B cell (primary cell): ENCODE measurements around the gene TOLLIP. TPM values are rescaled to one million over a fixed set of nuclear protein-coding genes. Genes with fewer than 3 reads are reported as not detected.

Source experiments
- ATAC-seq: fragments of 200-7000 bp; cut with Tn5 transposase; one replicate; pipeline ENCODE4 v1.10.0; 2021; ENCODE audit warnings: low read depth, mild to moderate bottlenecking, moderate number of reproducible peaks, moderate library complexity
- CTCF ChIA-PET: fragments of 350-600 bp; sonication (Branson Sonifier 250); formaldehyde crosslinking; loops from one replicate; lab custom pipeline; 2021; ENCODE audit warnings: antibody characterized with exemption, inconsistent platforms; lab: Charles Lee
- POLR2A ChIA-PET: fragments of 350-600 bp; sonication (Branson Sonifier 250); formaldehyde crosslinking; loops from one replicate; lab custom pipeline; 2021; ENCODE audit warnings: antibody characterized with exemption; lab: Charles Lee
- DNase-seq: peaks from one replicate; pipeline ENCODE4 v3.0.0; 2013
- H2AFZ ChIP-seq: 2 replicates; pipeline ENCODE4 v1.6.1; 2012; ENCODE audit warnings: mild to moderate bottlenecking, low read depth, low read length; ENCODE audit not compliant: insufficient read depth, poor library complexity, severe bottlenecking
- H3K27ac ChIP-seq, 2 donors: 1 replicate in 1 of 2; 2 replicates in 1 of 2; pipeline ENCODE4 v1.5.1; 2012 to 2013; ENCODE audit warnings: low read length in 2 of 2, mild to moderate bottlenecking in 2 of 2, moderate library complexity in 1 of 2
- H3K27me3 ChIP-seq, 4 experiments: fragments of 200-600 bp in 1 of 4; sonication (generic) in 1 of 4; replicated peaks in 1 of 4; 1 replicate in 2 of 4; 2 replicates in 2 of 4; pipeline versions ENCODE4 v1.6.1 to v1.7.0; 2013 to 2016; ENCODE audit warnings: low read length in 3 of 4, mild to moderate bottlenecking in 2 of 4, mixed read lengths in 1 of 4, moderate library complexity in 1 of 4; ENCODE audit not compliant: insufficient read depth in 4 of 4, control insufficient read depth in 3 of 4; ENCODE audit errors: control extremely low read depth in 1 of 4
- H3K36me3 ChIP-seq, 2 experiments: replicated peaks in 1 of 2; 1 replicate in 1 of 2; 2 replicates in 1 of 2; pipeline versions ENCODE4 v1.6.1 to v1.7.1; 2013; ENCODE audit warnings: low read length in 1 of 2; ENCODE audit not compliant: insufficient read depth in 2 of 2, control insufficient read depth in 1 of 2; ENCODE audit errors: control extremely low read depth in 1 of 2, extremely low read depth in 1 of 2
- H3K4me1 ChIP-seq, 2 donors: fragments of 200-600 bp in 1 of 2; sonication (generic) in 1 of 2; 1 replicate in 1 of 2; 2 replicates in 1 of 2; pipeline versions ENCODE4 v1.5.1 to v1.6.1; 2013 to 2017; ENCODE audit warnings: low read length in 2 of 2; ENCODE audit not compliant: control insufficient read depth in 2 of 2, insufficient read depth in 2 of 2
- H3K4me2 ChIP-seq: replicated peaks from 2 replicates; pipeline ENCODE3; 2012; ENCODE audit warnings: mild to moderate bottlenecking, low read depth, low read length; ENCODE audit not compliant: poor library complexity, severe bottlenecking
- H3K4me3 ChIP-seq, 5 experiments: fragments of 200-600 bp in 1 of 5; sonication (generic) in 1 of 5; 1 replicate in 3 of 5; 2 replicates in 2 of 5; pipeline versions ENCODE4 v1.5.1 to v1.7.0; 2011 to 2016; ENCODE audit warnings: low read length in 4 of 5, mild to moderate bottlenecking in 4 of 5, low read depth in 2 of 5, control low read depth in 1 of 5, moderate library complexity in 1 of 5; ENCODE audit not compliant: insufficient read depth in 1 of 5; ENCODE audit errors: control extremely low read depth in 1 of 5, extremely low read depth in 1 of 5
- H3K79me2 ChIP-seq: fragments of 200-600 bp; sonication (generic); one replicate; pipeline ENCODE4 v1.6.0; 2016; ENCODE audit warnings: low read length; ENCODE audit not compliant: control insufficient read depth, insufficient read depth
- H3K9ac ChIP-seq: fragments of 200-600 bp; sonication (generic); 2 replicates; pipeline ENCODE4 v1.6.1; 2017; ENCODE audit warnings: mild to moderate bottlenecking, low read length, moderate library complexity
- H3K9me3 ChIP-seq, 3 donors: one replicate each; pipeline versions ENCODE4 v1.6.1 to v1.7.1; 2013; ENCODE audit warnings: low read length in 2 of 3; ENCODE audit not compliant: control insufficient read depth in 2 of 3, insufficient read depth in 1 of 3; ENCODE audit errors: control extremely low read depth in 1 of 3
- H4K20me1 ChIP-seq: 2 replicates; pipeline ENCODE4 v1.6.0; 2012; ENCODE audit warnings: mild to moderate bottlenecking, low read length; ENCODE audit not compliant: insufficient read depth, control insufficient read depth, poor library complexity, severe bottlenecking
- H3K27ac Mint-ChIP-seq: one replicate; pipeline ENCODE4 v1.8.0; 2021; ENCODE audit warnings: mixed read lengths
- H3K27me3 Mint-ChIP-seq: one replicate; pipeline ENCODE4 v1.8.0; 2021; ENCODE audit warnings: mixed read lengths
- H3K4me1 Mint-ChIP-seq: one replicate; pipeline ENCODE4 v1.8.0; 2021; ENCODE audit warnings: mixed read lengths
- H3K4me3 Mint-ChIP-seq: one replicate; pipeline ENCODE4 v1.8.0; 2021; ENCODE audit warnings: mixed read lengths
- H3K9me3 Mint-ChIP-seq: one replicate; pipeline ENCODE4 v1.8.0; 2022; ENCODE audit warnings: mixed read lengths; ENCODE audit not compliant: insufficient read depth
- CTCF ChIP-seq: fragments of 200-600 bp; IDR thresholded peaks from one replicate; pipeline ENCODE4 v1.8.0; 2022; ENCODE audit warnings: antibody characterized with exemption, mild to moderate bottlenecking
- EZH2 ChIP-seq: IDR thresholded peaks from 2 replicates; pipeline ENCODE4 v1.6.1; 2012; ENCODE audit warnings: borderline replicate concordance, low read depth, mild to moderate bottlenecking, moderate library complexity, low read length; ENCODE audit not compliant: insufficient read depth, poor library complexity, severe bottlenecking
- WGBS: methylation state at CpG from one replicate; pipeline ENCODE4 v1.1.5; 2013; ENCODE audit warnings: missing lambda C conversion rate; ENCODE audit not compliant: insufficient coverage; 5-methylcytosine and 5-hydroxymethylcytosine counted together
- intact Hi-C: fragments of 100-400 bp; cut with micrococcal nuclease; formaldehyde crosslinking; loops from one replicate; pipeline ENCODE4 v1.10.0; 2022
- polyA plus RNA-seq: library from polyadenylated mRNA; depleted of rRNA; stranded (reverse); fragments of >200 nt; gene quantifications from 2 replicates; pipeline ENCODE4 v1.2.3, GENCODE V29; 2012
- total RNA-seq, 2 donors: library from RNA; stranded (reverse); fragments of 120-200 nt in 1 of 2; gene quantifications; 1 replicate in 1 of 2; 2 replicates in 1 of 2; pipeline versions ENCODE4 v1.2.3 to v1.2.4, GENCODE V29; 2013 to 2022

Gene TOLLIP
- total and polyA plus RNA-seq, 2 donors (not counting 1 experiment from before 2014, with no cell fraction given), result 34.7 to 52.5 TPM

DNA sequence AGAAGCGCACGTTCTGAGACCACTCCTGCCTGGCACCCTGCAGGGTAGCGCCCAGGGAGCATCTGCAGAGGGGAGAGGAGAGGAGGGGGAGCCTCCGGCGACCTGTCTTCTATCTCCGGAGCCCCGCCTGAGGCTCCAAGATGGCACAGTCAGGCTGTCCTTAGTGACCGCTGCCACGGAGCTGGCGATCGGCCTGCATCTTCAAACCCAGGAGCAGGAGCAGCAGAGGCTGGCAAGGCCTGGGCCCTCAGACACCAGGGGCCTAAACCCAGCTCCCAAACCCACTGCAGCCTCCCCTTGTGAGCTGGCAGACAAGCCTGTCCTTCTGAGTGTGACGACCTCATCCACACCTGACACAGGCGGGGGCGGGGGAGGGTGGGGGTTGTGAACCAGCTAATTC, 34.9 kb downstream of the TOLLIP start:
- H3K36me3 ChIP-seq, result peaks cover 0 to 24% of the 10 kb centered on the region in 2 experiments
- H3K9me3 ChIP-seq, result no peaks in the 10 kb centered on the region
- Mint-ChIP-seq H3K4me3 (no peak overlapping the region), H3K27ac (no peak overlapping the region), H3K4me1 (no peaks in the 10 kb centered on the region), H3K27me3 (no peaks in the 10 kb centered on the region), H3K9me3 (no peaks in the 10 kb centered on the region)
- no peaks in the 10 kb centered on the region for H3K4me1 ChIP-seq
- DNase-seq (no peak), ATAC-seq (no peak)
- ChIA-PET POLR2A (no interaction called here), CTCF (no interaction called here)
- no peak overlapping the region for H3K4me2 ChIP-seq
- H2AFZ ChIP-seq, result no peak overlapping the region
- H4K20me1 ChIP-seq, result peaks cover 17% of the 10 kb centered on the region
- H3K27me3 ChIP-seq, result no peaks in the 10 kb centered on the region
- H3K27ac ChIP-seq, result no peak overlapping the region
- intact Hi-C loops, result no loop called here
- no peaks in the 10 kb centered on the region for H3K79me2 ChIP-seq
- H3K4me3 ChIP-seq, result no peak overlapping the region
- 99% methylated on average over 9 of the region's 14 CpGs for WGBS
- TF ChIP-seq EZH2 (no peak), CTCF (no peak)
- no peak overlapping the region for H3K9ac ChIP-seq

DNA sequence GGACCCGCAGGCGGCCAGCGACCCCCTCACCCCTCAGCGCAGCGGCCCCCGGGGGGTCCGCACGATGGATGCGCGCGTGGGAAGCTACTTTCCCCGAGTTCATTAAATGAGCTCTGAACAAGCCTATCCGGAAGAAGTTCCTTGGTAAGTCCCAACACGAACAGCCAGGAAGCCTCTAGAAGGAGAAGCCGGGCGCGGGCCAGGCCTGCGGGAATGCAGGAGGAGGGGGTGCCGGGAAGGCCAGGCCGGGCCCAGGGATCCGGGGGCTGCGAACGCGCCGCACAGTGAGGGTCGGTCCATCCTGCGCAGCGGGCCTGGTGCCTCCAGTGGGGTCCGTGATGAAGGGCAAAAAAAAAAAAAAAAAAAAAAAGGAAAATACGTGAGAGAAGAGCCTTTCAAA, 36.9 kb downstream of the TOLLIP start:
- Histone ChIP-seq H3K27me3 (no peaks in the 10 kb centered on the region), H3K79me2 (no peaks in the 10 kb centered on the region), H3K9ac (no peak overlapping the region), H4K20me1 (peaks cover under 1% of the 10 kb centered on the region), H3K36me3 (peaks cover 0 to 21% of the 10 kb centered on the region in 2 experiments), H3K4me3 (no peak overlapping the region), H3K9me3 (no peaks in the 10 kb centered on the region), H3K4me1 (no peaks in the 10 kb centered on the region), H3K4me2 (no peak overlapping the region), H2AFZ (no peak overlapping the region), H3K27ac (no peak overlapping the region)
- ChIA-PET POLR2A (no interaction called here), CTCF (no interaction called here)
- TF ChIP-seq EZH2, result no peak
- no peak for TF ChIP-seq CTCF
- Mint-ChIP-seq H3K4me3 (no peak overlapping the region), H3K27ac (no peak overlapping the region), H3K9me3 (no peaks in the 10 kb centered on the region), H3K4me1 (no peaks in the 10 kb centered on the region), H3K27me3 (no peaks in the 10 kb centered on the region)
- DNase-seq (no peak), ATAC-seq (no peak)
- intact Hi-C loops, result no loop called here
- WGBS, result 97% methylated on average over 22 of the region's 30 CpGs
